NCI-H146 (cell line): ENCODE measurements around the gene MTCL1.

Experiments used
- DNase-seq: peaks from one replicate; lab custom pipeline; 2025; lab: John Stamatoyannopoulos, UW

MTCL1 gene

DNA sequence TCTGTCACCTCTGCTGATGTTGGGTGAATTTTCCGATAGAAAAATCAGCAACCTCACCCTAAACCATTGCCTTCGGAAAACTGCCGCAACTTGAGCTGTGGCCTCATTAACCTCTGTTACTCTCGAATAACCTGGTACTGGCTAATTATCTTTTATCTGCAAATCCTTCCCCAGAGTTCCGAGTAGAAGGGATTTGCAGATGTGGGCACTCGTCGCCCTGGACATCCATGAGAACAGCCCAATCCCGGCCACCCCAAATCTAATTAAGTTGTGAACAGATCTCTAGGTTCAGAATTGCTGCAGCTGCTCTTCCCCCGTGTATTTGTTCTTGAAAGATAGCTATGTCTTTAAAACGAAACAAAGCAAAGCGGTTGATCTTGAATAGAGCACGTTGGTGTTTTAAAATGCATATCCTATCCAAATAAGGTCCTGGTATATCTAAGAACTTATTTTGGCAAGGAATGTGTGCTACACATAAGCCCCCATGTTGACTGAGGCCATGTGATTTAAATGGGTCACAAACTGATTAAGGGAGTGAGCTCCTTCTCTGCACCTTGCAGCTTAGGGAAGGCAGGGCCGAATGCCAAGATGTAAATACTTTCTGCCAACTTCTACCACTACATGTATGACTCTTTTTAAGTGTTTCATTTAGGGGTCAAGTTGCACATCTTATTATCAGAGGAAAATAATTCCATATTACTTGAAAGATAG lies 88.2 kb downstream of the MTCL1 start:
- DNase-seq, result no peak

DNA sequence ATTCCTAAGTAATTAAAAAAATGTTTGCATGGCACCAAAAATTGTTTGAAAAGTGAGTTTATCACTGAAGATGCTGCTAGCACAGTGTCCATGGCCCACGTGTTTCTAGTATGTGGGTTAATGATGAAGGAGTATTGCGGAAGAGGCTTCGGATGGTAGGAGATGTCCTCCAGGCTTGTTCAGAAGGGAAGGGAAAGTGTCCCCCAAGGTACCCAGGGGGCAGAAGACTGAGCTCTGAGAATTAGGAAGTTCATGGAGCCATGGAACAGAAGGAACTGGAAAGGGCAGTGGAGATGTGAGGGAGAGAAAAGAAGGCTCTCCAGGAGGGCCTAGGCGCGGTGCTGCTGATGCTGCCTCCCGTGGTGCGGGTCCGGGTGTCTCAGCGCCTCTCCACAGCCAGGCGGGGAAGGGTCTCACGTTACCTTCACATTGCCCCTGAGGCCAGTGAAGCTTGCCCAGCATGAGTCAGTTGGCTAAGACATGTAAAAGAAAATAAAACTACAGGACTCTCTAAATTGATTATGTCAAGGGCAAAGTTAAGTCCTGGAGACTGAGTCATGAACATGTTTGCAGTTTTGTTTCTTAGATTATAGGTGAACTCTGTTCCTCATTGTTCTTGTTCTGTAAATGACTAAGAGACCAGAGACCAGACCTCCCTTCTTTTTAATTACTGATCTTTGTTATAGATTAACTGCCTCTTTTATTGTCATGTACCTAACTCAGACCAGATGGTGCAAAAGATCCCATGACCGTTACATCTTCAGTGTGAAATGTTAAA lies 89.0 kb downstream of the MTCL1 start:
- DNase-seq, result no peak

DNA sequence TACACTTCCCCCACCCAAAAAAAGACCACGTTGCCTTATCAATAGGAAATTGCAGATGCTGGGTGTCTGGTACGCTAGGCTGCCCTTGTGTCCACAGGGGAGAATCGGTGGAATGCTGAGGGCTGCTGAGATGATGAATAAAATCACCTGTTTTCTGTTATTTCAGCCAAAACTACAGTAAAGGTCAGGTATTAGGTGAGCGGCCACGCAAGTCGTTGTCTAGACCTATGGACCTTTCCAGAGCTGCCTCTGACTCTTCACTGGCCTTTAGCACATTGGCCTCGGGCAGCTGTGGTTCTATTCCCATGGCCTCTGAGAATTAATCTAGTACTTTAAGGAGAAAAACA lies 89.6 kb downstream of the MTCL1 start:
- DNase-seq, result no peak

DNA sequence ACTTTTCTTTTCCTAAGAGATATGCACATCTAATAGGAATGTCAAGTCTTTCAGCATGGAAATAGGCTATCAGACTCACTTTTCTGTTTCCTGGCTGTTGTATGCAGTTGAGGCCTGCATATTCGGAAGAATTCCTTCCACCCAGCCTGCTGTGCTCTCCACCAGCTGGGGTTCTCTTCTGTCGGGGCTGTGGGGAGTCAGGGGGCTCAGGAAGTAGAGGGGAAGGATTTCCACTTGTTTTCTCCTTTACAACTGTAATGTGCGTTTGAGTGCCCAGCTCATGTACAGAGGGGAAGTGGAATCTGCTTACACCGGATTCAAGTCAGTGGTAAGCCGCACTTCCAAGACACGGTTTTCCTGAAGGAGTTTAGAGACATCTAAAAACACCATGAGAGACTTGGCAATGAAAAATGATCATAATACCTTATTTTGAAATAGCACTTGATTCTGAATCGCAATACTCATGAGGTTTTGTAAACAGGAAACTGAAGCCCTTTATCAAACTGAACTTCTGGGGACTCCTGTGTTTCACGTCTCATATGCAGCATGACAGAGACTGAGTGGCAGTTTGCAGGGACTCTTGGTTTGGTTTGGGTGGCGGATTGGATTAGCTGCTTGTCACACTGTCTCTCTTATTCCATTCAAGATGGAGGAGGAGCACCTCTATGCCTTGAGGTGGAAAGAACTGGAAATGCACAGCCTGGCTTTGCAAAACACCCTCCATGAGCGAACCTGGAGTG lies 90.4 kb downstream of the MTCL1 start:
- DNase-seq, result no peak

DNA sequence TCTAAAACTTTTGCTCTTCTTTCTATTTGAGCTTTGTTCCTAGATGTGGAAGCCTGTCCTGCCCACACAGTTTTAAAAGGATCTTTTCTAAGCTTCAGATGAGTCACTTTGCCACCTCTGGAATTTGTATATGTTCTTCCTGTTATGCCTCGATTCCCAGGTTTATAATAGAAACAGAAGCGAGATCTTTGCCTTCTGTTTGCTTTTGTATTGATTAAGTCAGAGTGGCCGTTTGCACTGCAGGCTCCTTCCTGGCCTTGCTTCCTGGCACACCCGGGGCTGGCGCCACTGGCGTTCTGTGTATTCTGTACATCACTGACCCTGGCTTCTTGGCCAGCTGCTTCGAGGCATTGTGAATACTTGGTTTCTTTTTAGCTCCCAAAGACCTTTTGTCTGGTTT lies 91.8 kb downstream of the MTCL1 start:
- peak; percentile 58 for DNase-seq

DNA sequence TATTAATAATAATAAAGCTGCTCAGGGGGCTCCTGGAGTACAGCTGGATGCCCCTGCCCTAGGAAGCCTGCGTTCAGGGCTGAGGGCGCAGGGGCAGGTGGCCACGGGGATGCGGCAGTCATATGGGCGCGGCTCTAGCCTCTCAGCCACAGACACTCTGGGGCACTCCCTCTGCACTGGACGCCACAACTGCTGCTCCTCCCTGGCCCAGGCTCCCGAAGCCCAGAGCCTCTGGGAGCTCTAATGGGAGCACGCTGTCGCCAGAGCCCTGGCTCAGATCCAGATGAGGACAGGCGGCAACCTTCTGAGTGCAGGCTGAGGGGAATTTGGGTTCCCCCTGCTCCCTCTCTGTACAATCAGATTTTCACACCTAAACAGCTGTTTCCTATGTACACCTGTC lies 93.6 kb downstream of the MTCL1 start:
- DNase-seq, result no peak

DNA sequence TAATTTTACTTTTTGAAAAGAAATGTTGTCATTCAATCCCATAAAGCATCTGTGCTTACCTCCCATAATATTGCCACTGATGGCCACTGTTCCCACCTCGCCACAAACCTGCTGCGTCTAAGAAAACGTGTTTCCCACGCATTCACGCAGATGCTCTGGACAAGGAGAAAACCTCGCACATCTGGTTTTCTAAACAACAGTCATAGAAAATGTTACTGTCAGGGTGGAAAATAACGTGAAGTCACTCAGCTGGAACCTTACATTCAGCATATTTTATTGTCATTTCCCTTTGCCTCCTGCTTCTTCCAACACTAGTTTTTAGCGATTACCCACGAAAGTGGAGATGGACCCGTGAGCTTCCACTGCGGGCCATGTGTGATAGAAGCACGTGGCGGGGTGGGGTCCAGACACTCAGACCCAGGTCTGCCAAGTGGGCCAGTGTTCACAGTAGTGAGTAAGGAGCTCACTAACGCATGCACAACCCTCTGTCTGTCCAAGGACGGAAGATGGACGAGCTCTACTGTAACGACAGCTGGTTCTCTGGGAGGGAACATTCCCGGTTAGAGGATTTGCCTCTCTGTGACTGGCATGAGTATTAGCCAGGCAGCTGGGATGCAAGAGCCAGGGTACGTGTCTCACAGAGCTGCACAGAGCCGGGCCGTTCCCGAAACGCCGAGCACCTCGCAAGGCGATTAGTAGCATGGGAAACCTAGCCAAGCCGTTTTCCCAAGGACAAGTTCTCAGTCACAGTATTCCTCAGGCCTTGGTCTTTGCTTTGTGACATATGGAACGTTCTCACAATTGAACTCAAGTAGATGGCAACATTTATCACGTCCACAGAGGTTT lies 94.5 kb downstream of the MTCL1 start:
- DNase-seq, result no peak

DNA sequence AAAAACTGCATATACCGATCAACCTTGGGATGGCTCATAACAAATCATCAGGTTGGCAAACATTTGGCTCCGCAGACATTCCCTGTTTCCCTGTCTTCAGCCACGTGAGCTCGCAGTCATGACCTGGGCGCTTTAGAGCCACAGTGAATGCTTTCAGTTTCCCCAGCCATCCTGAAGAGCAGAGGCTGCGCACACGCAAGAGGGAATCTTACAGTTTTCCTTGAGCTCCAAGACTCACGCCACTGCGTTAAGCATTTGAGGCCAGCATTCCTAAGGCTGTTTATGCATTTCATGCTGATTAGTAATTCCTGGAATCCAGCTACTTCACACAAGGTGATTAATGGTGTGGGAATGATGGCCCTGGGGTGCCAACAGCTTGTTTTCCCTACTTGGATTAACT lies 95.1 kb downstream of the MTCL1 start:
- no peak for DNase-seq

DNA sequence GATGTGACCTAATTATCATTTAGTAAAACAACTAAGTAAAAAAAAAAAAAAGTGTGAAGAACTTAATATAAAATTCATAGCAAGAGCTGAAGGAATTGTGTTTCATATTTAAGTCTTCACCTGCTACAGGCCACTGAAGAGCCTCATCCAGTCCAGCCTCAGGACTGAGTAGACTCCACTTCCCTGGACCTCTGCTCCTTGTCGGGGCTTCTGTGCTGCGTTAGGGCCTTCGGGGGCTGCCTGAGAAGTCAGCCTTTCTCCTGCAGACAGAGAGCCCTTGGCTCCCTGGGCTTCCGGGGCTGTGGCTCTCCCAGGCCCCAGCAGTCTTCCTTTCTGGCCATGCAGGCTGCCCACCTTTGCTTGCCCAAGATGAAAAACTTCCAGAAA lies 95.5 kb downstream of the MTCL1 start:
- no peak for DNase-seq

DNA sequence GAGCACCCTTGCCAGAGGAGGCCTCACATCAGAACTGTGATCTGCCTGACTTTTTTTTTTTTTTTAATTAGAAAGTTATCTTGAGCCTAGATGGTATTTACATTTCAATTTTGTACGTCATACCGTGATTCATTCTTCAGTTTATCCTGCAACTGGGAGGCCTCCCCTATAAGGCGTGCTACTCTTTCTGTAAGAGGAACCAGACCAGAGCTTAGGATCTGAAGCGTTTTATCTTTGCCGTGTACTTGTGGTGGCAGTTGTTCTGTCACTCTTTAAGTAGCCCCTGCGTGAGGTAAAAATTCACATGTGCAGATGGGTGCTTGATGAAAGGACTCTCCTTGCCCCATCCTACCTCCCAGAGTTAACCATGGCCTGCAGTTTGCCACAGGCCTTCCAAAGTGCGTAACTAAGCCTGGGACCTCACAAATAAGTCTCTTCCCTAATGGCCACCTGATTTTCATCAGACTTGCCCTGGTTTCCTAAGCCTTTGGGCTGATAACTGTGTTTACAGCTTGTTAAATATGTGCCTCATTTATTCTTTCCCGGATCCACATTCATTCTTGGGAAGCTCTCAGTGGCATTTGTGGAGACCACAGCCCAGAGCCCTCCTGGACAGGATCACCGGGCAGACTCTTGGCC lies 96.0 kb downstream of the MTCL1 start:
- no peak for DNase-seq

DNA sequence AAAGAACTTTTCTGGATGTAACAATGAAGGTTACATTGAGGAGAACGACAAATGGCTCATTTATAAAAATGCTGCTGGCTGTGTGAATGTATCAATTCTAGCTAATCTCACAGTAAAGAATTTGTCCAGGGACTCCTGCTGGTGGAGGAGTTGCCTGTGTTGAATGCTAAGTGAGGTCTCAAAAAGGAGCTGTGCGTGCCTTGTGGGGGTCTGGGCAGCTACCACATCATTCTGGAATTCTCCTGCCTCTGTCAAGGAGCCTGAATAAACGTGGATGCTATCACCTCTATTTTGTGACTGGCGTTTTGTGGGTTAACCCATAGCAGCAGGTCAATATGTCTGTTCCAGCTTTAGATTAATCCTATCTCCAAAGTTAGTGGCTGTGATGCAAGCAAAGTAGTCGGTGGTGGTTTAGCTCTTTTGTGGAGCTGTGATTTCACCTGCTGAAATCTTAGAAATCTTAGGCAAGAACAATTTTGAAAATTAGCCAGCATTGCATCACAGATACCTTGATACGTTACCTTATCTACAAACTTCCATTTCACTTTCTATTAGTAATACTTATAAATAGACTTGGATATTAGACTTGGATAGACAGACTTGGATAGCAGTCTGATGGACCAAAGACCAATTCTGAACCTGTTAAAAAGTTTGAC lies 96.8 kb downstream of the MTCL1 start:
- no peak for DNase-seq

DNA sequence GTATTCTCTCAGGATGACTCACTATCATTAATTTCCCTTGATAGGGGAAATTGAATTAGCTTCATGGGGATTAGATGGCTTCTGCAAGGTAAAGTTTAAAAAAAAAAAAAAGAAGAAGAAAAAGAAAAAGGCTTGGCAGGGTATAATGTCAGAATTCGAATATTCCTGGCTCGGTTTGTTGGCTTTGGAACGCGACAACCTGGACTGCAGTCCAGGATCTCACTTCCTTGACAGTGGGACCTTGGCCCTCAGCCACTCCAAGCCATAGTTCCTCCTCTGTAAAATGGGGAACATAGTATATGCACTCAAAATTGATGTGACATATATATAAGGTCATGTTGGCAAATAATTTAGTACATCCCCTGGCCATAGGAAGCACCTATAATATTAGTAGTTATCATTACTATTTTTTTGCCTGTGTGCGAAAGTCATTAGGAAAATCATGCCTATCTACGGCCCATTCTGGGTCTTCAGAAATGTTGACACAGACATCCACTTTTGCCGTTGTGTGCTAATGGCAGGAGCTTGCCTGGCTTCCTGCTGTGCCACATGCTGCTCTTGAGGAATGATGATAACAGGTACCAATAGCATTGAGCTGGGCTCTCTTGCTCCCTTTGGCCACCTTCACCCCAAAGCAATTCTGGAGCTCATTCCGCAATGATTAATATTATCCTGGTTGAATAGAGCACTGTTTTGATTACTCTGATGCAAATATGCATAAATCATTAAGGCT lies 97.9 kb downstream of the MTCL1 start:
- DNase-seq, result peak; percentile 85

DNA sequence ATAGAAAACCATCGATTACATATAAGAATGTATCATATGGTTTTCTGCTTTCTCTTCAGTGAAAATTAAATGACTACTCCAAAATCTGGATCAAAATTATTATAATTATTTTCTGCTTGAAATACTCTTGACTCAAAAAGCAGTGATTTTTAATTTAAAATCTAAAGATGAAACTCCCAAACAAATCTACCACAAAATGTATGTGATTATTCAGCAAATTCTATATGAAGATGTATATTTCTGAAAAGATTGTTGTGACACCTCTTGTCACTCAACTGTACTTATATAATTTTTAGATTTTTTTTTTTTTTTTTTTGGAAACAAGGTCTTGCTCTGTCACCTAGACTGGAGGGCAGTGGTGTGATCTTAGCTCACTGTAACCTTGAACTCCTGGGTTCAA lies 98.6 kb downstream of the MTCL1 start:
- DNase-seq, result no peak

DNA sequence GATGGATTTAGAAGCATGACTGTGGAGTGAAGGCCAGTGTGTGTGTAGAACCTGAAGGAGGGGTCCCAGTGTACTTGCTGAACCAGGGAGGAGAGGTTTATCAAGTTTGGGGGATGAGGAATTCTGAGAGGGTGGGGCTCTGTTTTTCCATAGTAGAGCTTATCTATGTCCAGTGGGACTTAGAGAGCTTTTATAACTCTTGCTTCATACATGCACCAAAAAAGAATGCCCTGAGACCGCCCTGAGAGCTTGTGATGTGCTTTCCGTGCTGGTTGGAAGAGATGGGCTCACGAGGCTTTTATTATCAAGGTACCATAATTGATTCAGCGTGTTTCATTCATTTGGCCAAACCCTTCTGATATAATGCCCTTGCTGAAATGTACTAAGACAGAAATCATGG lies 100.2 kb downstream of the MTCL1 start:
- DNase-seq, result no peak

DNA sequence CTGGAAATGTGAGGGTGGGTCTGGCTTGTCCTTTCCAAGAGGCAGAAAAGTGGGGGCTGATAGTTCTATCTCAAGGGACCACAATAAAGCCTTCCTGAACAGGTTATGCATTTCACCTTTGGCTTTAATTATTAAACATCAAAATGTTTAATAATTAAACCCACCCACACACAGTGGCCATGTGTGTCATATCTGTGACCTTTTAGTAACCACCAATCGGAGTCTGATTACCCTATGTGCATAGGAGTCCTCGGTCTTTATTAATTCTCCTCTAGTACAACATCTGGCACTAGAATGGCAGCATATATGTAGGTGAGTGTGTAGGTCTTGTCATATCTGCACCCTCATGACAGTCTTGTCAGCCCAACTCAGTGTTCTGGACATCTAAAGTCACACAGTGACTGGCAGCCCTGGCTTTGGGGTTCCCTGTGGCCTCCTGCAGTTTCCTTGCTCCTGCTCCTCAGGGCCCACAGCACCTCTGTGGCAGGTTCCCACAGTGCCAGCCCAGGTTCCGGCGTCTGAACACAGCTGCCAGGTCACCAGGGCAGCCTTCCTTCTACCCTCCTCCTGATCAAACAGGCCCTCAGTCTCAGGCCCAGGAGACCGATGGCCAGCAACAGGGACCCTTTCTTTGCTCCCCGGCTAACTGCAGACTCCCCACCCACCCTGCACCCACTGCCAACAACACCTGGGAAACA lies 100.9 kb downstream of the MTCL1 start:
- no peak for DNase-seq

DNA sequence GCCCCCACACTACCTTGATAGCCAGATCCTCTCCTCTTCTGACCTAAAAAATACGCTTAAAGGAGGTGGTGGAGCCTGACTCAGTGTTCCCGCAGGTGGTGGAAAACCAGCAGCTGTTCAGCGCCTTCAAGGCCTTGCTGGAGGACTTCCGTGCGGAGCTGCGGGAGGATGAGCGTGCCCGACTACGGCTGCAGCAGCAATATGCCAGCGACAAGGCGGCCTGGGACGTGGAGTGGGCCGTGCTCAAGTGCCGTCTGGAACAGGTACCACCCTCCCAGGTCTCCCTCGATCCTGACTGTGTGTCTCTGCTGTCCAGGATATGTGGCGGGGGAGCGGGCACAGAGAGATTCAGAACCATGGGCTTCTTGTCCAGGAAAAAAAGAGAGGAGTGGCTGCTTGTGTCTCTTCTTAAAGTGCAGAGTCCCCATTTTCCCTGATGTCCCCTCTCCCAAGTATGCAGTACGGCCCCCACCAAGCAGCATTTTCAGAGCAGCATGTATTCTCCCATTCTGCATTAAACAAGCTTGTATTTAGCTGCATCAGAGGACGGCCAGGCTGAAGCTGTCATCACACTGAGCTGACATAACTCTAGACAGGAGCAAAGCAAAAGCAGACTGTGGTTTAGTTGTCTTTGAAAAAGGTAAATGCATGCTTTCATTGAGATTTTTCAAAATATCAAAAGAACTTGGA lies 101.6 kb downstream of the MTCL1 start:
- no peak for DNase-seq

DNA sequence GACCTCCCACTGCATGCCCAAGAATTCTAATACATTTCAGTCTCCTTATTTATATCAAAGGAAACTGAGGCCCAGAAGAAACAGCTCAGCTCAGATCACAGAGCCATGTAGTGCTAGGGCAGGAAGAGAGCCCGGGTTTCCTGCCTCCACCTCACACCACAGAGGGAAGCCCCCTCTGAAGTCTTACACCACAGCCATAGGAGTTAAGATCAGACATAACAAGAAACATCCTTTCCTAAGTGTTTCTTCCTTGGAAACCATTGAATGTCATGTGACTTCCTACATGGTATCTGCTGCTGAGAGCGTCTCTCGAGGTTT lies 102.1 kb downstream of the MTCL1 start:
- DNase-seq, result no peak

DNA sequence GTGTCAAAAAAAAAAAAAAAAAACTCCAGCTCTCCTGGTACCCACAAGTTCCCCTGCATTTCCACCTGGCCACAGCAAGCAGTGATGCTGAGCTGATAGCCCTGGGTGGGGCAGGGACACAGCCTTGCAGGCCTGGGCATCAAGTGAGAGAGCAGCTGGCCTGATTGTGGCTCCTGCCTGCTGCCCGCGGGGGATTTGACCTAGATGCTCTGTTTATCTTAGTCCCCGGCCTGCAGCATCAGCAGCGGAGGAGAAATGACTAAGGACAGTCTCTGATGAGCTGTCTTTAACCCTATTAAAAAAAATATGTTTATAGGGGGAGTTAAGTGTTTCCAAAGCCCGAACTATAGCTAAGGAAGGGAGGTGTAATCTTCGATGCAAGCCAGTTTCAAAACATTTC lies 102.6 kb downstream of the MTCL1 start:
- DNase-seq, result peak; percentile 91

DNA sequence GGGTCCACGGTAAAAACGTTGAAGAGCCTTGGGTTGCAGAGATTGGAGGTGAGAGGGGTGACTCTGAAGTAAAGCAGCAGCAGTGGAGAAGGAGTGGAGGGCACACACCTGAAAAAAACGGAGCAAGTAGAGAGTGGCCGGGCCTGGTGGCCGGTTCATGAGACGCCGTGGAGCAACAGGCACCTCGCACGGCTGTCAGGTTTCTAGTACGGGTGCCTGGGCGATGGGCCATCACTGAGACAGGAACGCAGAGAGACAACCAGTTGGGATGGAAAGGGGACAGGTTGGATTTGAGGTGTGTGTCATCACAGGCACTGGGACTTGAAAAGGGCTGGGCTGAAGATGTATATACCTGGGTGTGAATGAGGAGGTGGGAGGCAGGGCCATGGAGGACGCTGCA lies 104.2 kb downstream of the MTCL1 start:
- no peak for DNase-seq

DNA sequence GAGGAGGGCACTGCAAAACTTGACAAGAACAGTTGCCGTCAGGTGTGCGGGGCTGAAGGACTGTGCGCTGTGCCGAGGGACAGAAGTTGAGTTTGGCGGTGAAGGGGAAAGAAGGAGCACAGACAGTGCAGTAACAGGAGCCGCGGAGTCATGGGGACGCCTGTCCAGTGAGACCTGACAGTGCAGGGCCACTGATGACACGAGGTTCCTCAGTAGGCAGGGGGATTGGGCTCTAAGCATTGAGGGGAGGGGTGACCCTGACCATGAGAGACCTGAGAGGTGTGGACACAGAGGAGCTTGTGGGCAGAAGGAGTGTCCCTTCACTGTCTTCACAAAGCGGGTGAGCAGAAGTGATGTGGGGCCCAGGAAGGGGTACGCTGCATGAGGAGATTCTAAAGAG lies 104.8 kb downstream of the MTCL1 start:
- no peak for DNase-seq
